Pancreas (tissue), 10 donors: Measurements from ENCODE around the gene AP3D1. TPM values are rescaled to one million over a fixed set of nuclear protein-coding genes. Genes with fewer than 3 reads are reported as not detected.
"Not testable (repeated sequence)": the region's sequence is repeated elsewhere in the genome, so short reads cannot be mapped to it uniquely, and the experiment has no call there.

Experiments used
- ATAC-seq, 4 donors: fragments of 200-7000 bp; cut with Tn5 transposase; one replicate each; pipeline versions ENCODE4 v1.8.0 to v1.9.1; 2020; ENCODE audit warnings: mild to moderate bottlenecking in 4 of 4, moderate library complexity in 4 of 4
- DNase-seq, 6 donors: peaks; one replicate each; pipeline ENCODE4 v3.0.0-alpha.2; 2020
- FAIRE-seq: peaks from 2 replicates; lab custom pipeline; 2012; peaks lifted over from hg19 to GRCh38; lab: Jason Lieb, UNC
- H3K27ac ChIP-seq, 4 donors: fragments of 200-600 bp; sonication (generic); 1 replicate in 3 of 4; 2 replicates in 1 of 4; pipeline versions ENCODE4 v1.5.0 to v1.8.0; 2020
- H3K27me3 ChIP-seq, 4 donors: fragments of 200-600 bp; one replicate each; pipeline ENCODE4 v1.8.0; 2021
- H3K36me3 ChIP-seq, 3 donors: fragments of 200-600 bp; sonication (generic) in 1 of 3; one replicate each; pipeline versions ENCODE4 v1.5.0 to v1.8.0; 2020 to 2021
- H3K4me1 ChIP-seq, 3 donors: fragments of 200-600 bp; one replicate each; pipeline ENCODE4 v1.8.0; 2021
- H3K4me3 ChIP-seq, 4 donors: fragments of 200-600 bp; sonication (generic) in 2 of 4; one replicate each; pipeline versions ENCODE4 v1.5.0 to v1.8.0; 2020 to 2021
- H3K9me3 ChIP-seq, 4 donors: fragments of 200-600 bp; one replicate each; pipeline ENCODE4 v1.8.0; 2021
- CTCF ChIP-seq, 4 donors: fragments of 200-600 bp; sonication (generic) in 3 of 4; IDR thresholded peaks; one replicate each; pipeline versions ENCODE4 v1.5.0 to v1.8.0; 2021; ENCODE audit warnings: antibody characterized with exemption in 4 of 4
- WGBS, 2 donors: extraction: QIAGEN DNeasy Blood & Tissue Kit; methylation state at CpG; one replicate each; pipeline ENCODE4 v1.1.7; 2013; 5-methylcytosine and 5-hydroxymethylcytosine counted together
- intact Hi-C, 3 donors: fragments of 100-400 bp; cut with DNase I; formaldehyde crosslinking; loops; one replicate each; pipeline versions ENCODE4 v1.11.1 to v1.14.2; 2022
- polyA plus RNA-seq, 2 donors: library from polyadenylated mRNA; stranded (reverse); fragments of 200-250 nt; gene quantifications; one replicate each; pipeline ENCODE4 v1.2.3, GENCODE V29; 2013
- total RNA-seq, 6 donors: library from RNA; stranded (reverse); fragmentation: NEBNext Ultra II Directional in 4 of 6; extraction: Animal tissue kit (Norgen Biotek cat#: 25700) in 4 of 6; gene quantifications; one replicate each; pipeline versions ENCODE4 v1.2.1 to v1.2.4, GENCODE V29; 2021 to 2023
- donor health status: healthy with polysubstance abuse.
- donor health status: DM: no; HTN: no; CAD: no; lungs with moderate emphysema.
- donor health status: DM: no; HTN: no; CAD: no.
- donor health status: control.
- donor health status: control.
- donor health status: Bipolar disorder and iron deficiency.
- donor health status: DM: yes; HTN: yes; CAD: no.
- donor health status: DM: no; HTN: no; CAD: no.
- donor health status: DM: no; HTN: no; CAD: no.
- donor health status: DM: yes; HTN: yes; CAD: no.

AP3D1 gene
- total and polyA plus RNA-seq, 8 donors: 75.2 to 105 (median 88.0) TPM

GRCh38 chr19:2097203-2097885 is 54.0 kb downstream of the AP3D1 start:
- peaks cover 0 to 24% (median 14%) of the 10 kb centered on the region in 3 donors for H3K36me3 ChIP-seq
- peak overlapping the region; percentile 76 to 86 (median 80) for H3K27ac ChIP-seq
- no peak for TF ChIP-seq CTCF (IDR thresholded peaks at IDR 0.05)
- FAIRE-seq (no peak), DNase-seq (peak in 5 of 6 donors; percentile 67 to 91 (median 81)), ATAC-seq (peak; percentile 17 to 49 (median 34))
- H3K4me3 ChIP-seq: peak overlapping the region in 3 of 4 donors; percentile 10 to 47 (median 34)
- peaks cover 0 to 16% (median 7%) of the 10 kb centered on the region in 3 donors for H3K4me1 ChIP-seq
- no peaks in the 10 kb centered on the region for H3K27me3 ChIP-seq
- no peaks in the 10 kb centered on the region for H3K9me3 ChIP-seq
- intact Hi-C loops: no loop called here
- 7 to 10% methylated on average over 29 to 30 of the region's 30 CpGs for WGBS, 2 donors

GRCh38 chr19:2096480-2097202 is 54.7 kb downstream of the AP3D1 start, which contains the start of gene IZUMO4:
Gene IZUMO4 (plus strand): TSS chr19:2096915. CDS start chr19:2096946, 31 bp downstream.
- intact Hi-C loops: no loop called here
- H3K4me1 ChIP-seq: peaks cover 0 to 16% (median 7%) of the 10 kb centered on the region in 3 donors
- peak; percentile 83 to 91 (median 88) for ATAC-seq
- H3K36me3 ChIP-seq: peaks cover 0 to 17% (median 14%) of the 10 kb centered on the region in 3 donors
- TF ChIP-seq CTCF (IDR thresholded peaks at IDR 0.05): peak in 3 of 4 donors; percentile 7 to 22 (median 10)
- DNase-seq: peak; percentile 98 to 100 (median 100)
- 0% methylated on average over 50 to 70 of the region's 70 CpGs for WGBS, 2 donors
- H3K27me3 ChIP-seq: no peaks in the 10 kb centered on the region
- H3K4me3 ChIP-seq: peak within 1 kb of the TSS; percentile 69 to 86 (median 74)
- no peak for FAIRE-seq
- no peaks in the 10 kb centered on the region for H3K9me3 ChIP-seq
- H3K27ac ChIP-seq: peak within 1 kb of the TSS; percentile 88 to 97 (median 92)

- WGBS, 2 donors: 0 to 1% methylated on average over 44 to 56 of the region's 56 CpGs
- Histone ChIP-seq H3K27ac (peak within 1 kb of the TSS; percentile 88 to 97 (median 92)), H3K4me3 (peak within 1 kb of the TSS; percentile 69 to 86 (median 74)), H3K4me1 (peaks cover 0 to 16% (median 7%) of the 10 kb centered on the region in 3 donors), H3K27me3 (no peaks in the 10 kb centered on the region), H3K9me3 (no peaks in the 10 kb centered on the region), H3K36me3 (peaks cover 0 to 14% (median 12%) of the 10 kb centered on the region in 3 donors)
- ATAC-seq (peak; percentile 65 to 78 (median 76)), FAIRE-seq (no peak), DNase-seq (peak in 4 of 6 donors; percentile 87 to 97 (median 90))
- intact Hi-C loops: no loop called here
- peak in 2 of 4 donors; percentile 11 to 18 for TF ChIP-seq CTCF (IDR thresholded peaks at IDR 0.05)
Observed at GRCh38 chr19:2096034-2096479, 55.3 kb downstream of the AP3D1 start, which contains the start of gene MOB3A. Gene MOB3A (minus strand): TSS chr19:2096326. CDS start chr19:2078560, 17,766 bp downstream.

- 96 to 98% methylated on average over 13 of the region's 13 CpGs for WGBS, 2 donors
- ATAC-seq, FAIRE-seq, H3K36me3 ChIP-seq, intact Hi-C loops, DNase-seq, H3K27me3 ChIP-seq, H3K4me3 ChIP-seq, H3K9me3 ChIP-seq: not testable (repeated sequence)
- H3K27ac ChIP-seq: peak overlapping the region in 2 of 4 donors; percentile 28 to 54
- H3K4me1 ChIP-seq: peaks cover 0 to 13% (median 0%) of the 10 kb centered on the region in 3 donors
Observed at GRCh38 chr19:2091926-2092525, 59.3 kb downstream of the AP3D1 start.

GRCh38 chr19:2089727-2090053 is 61.7 kb downstream of the AP3D1 start:
- FAIRE-seq: no peak
- intact Hi-C loops: no loop called here

More at GRCh38 chr19:2089727-2090053, 61.7 kb downstream of the AP3D1 start:
- no peak for ATAC-seq
- TF ChIP-seq CTCF (IDR thresholded peaks at IDR 0.05): no peak
- peak overlapping the region in 2 of 4 donors; percentile 5 to 33 for H3K27ac ChIP-seq
- peaks cover 0 to 10% (median 0%) of the 10 kb centered on the region in 3 donors for H3K4me1 ChIP-seq
- H3K36me3 ChIP-seq: no peaks in the 10 kb centered on the region
- WGBS, 2 donors: 72 to 81% methylated on average over 2 of the region's 2 CpGs
- DNase-seq: no peak
- H3K9me3 ChIP-seq: no peaks in the 10 kb centered on the region
- H3K4me3 ChIP-seq: no peak overlapping the region
- H3K27me3 ChIP-seq: no peaks in the 10 kb centered on the region
